ENCODE results near the gene CHAF1A. TPM values are rescaled to one million over a fixed set of nuclear protein-coding genes. Genes with fewer than 3 reads are reported as not detected.

CHAF1A gene
- total and polyA plus RNA-seq, 7 donors = 3.6 to 19.1 (median 5.4) TPM

DNA sequence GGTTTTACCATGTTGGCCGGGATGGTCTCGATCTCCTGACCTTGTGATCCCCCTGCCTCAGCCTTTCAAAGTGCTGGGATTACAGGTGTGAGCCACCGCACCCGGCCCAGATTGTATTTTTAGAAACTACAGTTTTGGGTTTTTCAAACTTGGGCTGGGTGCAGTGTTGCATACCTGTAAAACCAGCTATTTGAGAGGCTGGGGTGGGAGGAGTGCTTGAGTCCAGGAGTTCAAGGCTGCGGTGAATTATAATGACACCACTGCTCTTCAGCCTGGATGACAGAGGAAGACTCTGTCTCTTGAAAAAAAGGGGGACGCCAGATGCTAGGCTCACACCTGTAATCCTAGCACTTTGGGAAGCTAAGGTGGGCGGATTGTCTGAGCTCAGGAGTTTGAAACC is 4.2 kb downstream of the CHAF1A start:
- no peak for TF ChIP-seq EP300 (IDR thresholded peaks at IDR 0.05)
- TF ChIP-seq, protein P1, sequence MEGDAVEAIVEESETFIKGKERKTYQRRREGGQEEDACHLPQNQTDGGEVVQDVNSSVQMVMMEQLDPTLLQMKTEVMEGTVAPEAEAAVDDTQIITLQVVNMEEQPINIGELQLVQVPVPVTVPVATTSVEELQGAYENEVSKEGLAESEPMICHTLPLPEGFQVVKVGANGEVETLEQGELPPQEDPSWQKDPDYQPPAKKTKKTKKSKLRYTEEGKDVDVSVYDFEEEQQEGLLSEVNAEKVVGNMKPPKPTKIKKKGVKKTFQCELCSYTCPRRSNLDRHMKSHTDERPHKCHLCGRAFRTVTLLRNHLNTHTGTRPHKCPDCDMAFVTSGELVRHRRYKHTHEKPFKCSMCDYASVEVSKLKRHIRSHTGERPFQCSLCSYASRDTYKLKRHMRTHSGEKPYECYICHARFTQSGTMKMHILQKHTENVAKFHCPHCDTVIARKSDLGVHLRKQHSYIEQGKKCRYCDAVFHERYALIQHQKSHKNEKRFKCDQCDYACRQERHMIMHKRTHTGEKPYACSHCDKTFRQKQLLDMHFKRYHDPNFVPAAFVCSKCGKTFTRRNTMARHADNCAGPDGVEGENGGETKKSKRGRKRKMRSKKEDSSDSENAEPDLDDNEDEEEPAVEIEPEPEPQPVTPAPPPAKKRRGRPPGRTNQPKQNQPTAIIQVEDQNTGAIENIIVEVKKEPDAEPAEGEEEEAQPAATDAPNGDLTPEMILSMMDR (IDR thresholded peaks at IDR 0.05) = no peak
- no peak for TF ChIP-seq POLR2AphosphoS5 (IDR thresholded peaks at IDR 0.05)
- no peak for TF ChIP-seq POLR2A (IDR thresholded peaks at IDR 0.05)
- no peaks in the 10 kb centered on the region for H3K27me3 ChIP-seq
- WGBS, 2 donors = 93 to 96% methylated on average over 7 of the region's 7 CpGs
- no peak overlapping the region for H3K4me3 ChIP-seq
- no peak overlapping the region for H3K27ac ChIP-seq
- intact Hi-C loops (cut with DNase I) = no loop called here
- H3K36me3 ChIP-seq = no peaks in the 10 kb centered on the region
- DNase-seq = no peak
- no peaks in the 10 kb centered on the region for H3K9me3 ChIP-seq
- H3K4me1 ChIP-seq = peaks cover 0 to 15% (median 14%) of the 10 kb centered on the region in 4 donors

DNA sequence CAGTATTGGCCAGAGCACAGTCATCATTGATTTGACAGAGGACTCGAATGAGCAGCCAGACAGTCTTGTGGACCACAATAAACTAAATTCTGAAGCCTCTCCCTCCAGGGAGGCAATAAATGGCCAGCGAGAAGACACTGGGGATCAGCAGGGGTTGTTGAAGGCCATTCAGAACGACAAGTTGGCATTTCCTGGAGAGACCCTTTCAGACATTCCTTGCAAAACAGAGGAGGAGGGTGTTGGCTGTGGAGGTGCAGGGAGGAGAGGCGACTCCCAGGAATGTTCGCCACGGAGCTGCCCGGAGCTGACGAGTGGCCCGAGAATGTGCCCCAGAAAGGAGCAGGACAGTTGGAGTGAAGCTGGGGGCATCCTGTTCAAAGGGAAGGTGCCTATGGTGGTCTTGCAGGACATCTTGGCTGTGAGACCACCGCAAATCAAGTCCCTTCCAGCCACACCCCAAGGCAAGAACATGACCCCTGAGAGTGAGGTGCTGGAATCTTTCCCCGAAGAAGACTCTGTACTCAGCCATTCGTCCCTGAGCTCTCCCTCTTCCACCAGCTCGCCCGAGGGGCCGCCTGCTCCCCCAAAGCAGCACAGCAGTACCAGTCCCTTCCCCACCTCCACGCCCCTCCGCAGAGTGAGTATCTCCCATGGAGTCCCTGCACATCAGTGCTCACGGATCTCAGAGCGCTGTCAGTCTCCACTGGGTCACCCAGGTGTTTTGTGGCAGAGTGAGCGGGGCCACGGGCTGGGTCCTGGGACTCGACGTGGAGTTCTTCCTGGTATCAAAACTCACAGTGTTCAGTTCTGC is 6.9 kb downstream of the CHAF1A start:
- 93% methylated on average over 23 of the region's 23 CpGs for WGBS, 2 donors
- intact Hi-C loops (cut with DNase I) = no loop called here
- Histone ChIP-seq H3K4me1 (no peaks in the 10 kb centered on the region), H3K27ac (no peak overlapping the region), H3K36me3 (no peaks in the 10 kb centered on the region), H3K4me3 (no peak overlapping the region), H3K9me3 (no peaks in the 10 kb centered on the region), H3K27me3 (no peaks in the 10 kb centered on the region)
- DNase-seq = no peak
- TF ChIP-seq POLR2AphosphoS5 (IDR thresholded peaks at IDR 0.05) = no peak
- TF ChIP-seq EP300 (IDR thresholded peaks at IDR 0.05) = no peak
- TF ChIP-seq, protein P1 (IDR thresholded peaks at IDR 0.05) = no peak

DNA sequence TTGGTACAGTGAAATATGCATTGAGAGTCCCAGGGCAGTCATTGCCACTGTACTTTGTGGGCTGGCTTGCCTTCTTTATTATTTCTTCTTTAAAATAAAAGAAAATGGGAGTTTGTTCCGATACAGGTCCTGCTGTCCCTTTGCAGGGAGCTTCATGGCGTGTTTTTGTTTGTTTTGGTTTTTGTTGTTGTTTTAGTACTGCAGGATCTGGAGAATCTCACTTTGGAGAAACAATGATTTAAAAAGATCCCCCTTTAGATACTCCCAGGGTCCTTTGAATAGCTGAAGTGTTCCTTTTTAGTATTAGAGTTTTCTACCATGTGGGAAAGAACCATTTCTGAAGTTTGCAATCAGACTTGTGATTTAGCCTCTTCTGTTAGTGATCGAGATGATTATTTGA is 11.1 kb downstream of the CHAF1A start:
- 93 to 97% methylated on average over 3 of the region's 3 CpGs for WGBS, 2 donors
- Histone ChIP-seq H3K4me1 (no peaks in the 10 kb centered on the region), H3K4me3 (no peak overlapping the region), H3K27ac (no peak overlapping the region), H3K9me3 (no peaks in the 10 kb centered on the region), H3K36me3 (no peaks in the 10 kb centered on the region), H3K27me3 (no peaks in the 10 kb centered on the region)
- intact Hi-C loops (cut with DNase I) = no loop called here
- TF ChIP-seq EP300 (IDR thresholded peaks at IDR 0.05) (no peak), POLR2AphosphoS5 (IDR thresholded peaks at IDR 0.05) (no peak), POLR2A (IDR thresholded peaks at IDR 0.05) (no peak)
- TF ChIP-seq, protein P1 (IDR thresholded peaks at IDR 0.05) = no peak
- no peak for DNase-seq

DNA sequence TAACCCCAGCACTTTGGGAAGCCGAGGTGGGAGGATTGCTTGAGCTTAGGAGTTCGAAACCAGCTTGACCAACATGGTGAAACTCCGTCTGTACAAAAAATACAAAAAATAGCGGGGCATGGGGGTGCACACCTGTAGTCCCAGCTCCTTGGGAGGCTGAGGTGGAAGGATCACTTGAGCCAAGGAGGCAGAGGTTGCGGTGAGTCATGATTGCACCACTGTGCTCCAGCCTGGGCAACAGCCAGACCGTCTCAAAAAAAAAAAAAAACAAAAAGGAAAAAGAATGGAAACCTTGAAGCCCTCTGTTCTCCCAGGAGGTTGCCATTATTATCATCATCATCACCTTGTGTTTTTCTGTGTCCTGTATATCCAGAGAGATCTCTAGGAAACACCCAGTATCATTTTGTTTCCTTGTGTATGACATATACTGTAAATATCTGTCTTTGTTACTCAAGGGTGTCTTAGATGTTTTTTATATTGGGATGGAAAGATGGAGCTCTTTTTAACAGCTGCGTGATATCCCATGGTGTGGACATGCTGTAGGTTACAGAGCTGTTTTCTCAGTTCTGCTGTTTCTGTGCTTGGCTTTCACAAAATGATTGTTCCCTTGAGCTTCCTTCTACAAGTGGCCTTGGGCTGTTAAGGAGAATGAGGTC is 11.8 kb downstream of the CHAF1A start:
- TF ChIP-seq EP300 (IDR thresholded peaks at IDR 0.05) (no peak), POLR2AphosphoS5 (IDR thresholded peaks at IDR 0.05) (no peak), POLR2A (IDR thresholded peaks at IDR 0.05) (no peak)
- TF ChIP-seq, protein P1 (IDR thresholded peaks at IDR 0.05) = no peak
- no peak overlapping the region for H3K4me3 ChIP-seq
- no peaks in the 10 kb centered on the region for H3K27me3 ChIP-seq
- DNase-seq = no peak
- intact Hi-C loops (cut with DNase I) = no loop called here
- no peak overlapping the region for H3K27ac ChIP-seq
- no peaks in the 10 kb centered on the region for H3K9me3 ChIP-seq
- 94% methylated on average over 7 of the region's 7 CpGs for WGBS, 2 donors
- no peaks in the 10 kb centered on the region for H3K4me1 ChIP-seq
- H3K36me3 ChIP-seq = no peaks in the 10 kb centered on the region
